Upper lobe of left lung (tissue), 6 donors: ENCODE results near the gene THUMPD2. TPM values are rescaled to one million over a fixed set of nuclear protein-coding genes. Genes with fewer than 3 reads are reported as not detected.

Experiments used
- ATAC-seq, 2 donors: fragments of 200-7000 bp; cut with Tn5 transposase; one replicate each; pipeline ENCODE4 v1.9.1; 2022; ENCODE audit warnings: mild to moderate bottlenecking in 2 of 2, moderate library complexity in 2 of 2; ENCODE audit not compliant: low FRiP score in 2 of 2
- DNase-seq, 2 donors: peaks; one replicate each; pipeline ENCODE4 v3.0.0-alpha.2; 2019 to 2020
- H3K27ac ChIP-seq, 4 donors: fragments of 200-600 bp; sonication (generic); one replicate each; pipeline ENCODE4 v1.5.1; 2016 to 2019
- H3K27me3 ChIP-seq, 4 donors: fragments of 200-600 bp; sonication (generic); one replicate each; pipeline ENCODE4 v1.5.1; 2017 to 2019
- H3K36me3 ChIP-seq, 4 donors: fragments of 200-600 bp; sonication (generic); one replicate each; pipeline ENCODE4 v1.5.1; 2016 to 2019
- H3K4me1 ChIP-seq, 4 donors: fragments of 200-600 bp; sonication (generic); one replicate each; pipeline ENCODE4 v1.5.1; 2018 to 2019
- H3K4me3 ChIP-seq, 4 donors: fragments of 200-600 bp; sonication (generic); one replicate each; pipeline ENCODE4 v1.5.1; 2017 to 2019; ENCODE audit warnings: mild to moderate bottlenecking in 2 of 4, moderate library complexity in 1 of 4
- H3K9me3 ChIP-seq, 4 donors: fragments of 200-600 bp; sonication (generic); one replicate each; pipeline ENCODE4 v1.5.1; 2018 to 2019
- CTCF ChIP-seq, 6 experiments: fragments of 450-650 bp in 4 of 6; fragments of 200-600 bp in 2 of 6; sonication (generic) in 2 of 6; IDR thresholded peaks; one replicate each; pipeline ENCODE4 v1.5.1; 2016 to 2019; ENCODE audit warnings: antibody characterized with exemption in 6 of 6
- EP300 ChIP-seq, 4 donors: sonication (generic); formaldehyde crosslinking; IDR thresholded peaks; one replicate each; pipeline ENCODE4 v1.5.1; 2017; ENCODE audit warnings: antibody characterized with exemption in 4 of 4, control low read depth in 2 of 4
- POLR2A ChIP-seq, 4 donors: fragments of 450-650 bp; IDR thresholded peaks; one replicate each; pipeline ENCODE4 v1.5.1; 2016 to 2017; ENCODE audit warnings: antibody characterized with exemption in 4 of 4, mild to moderate bottlenecking in 2 of 4
- POLR2AphosphoS5 ChIP-seq, 2 donors: sonication (generic); formaldehyde crosslinking; IDR thresholded peaks; one replicate each; pipeline ENCODE4 v1.5.1; 2017; ENCODE audit warnings: antibody characterized with exemption in 2 of 2
- WGBS, 2 donors: methylation state at CpG; one replicate each; pipeline ENCODE4 v1.1.5; 2017 to 2018; 5-methylcytosine and 5-hydroxymethylcytosine counted together
- total RNA-seq, 6 donors: library from RNA; depleted of rRNA in 4 of 6; stranded (reverse); fragments of >200 nt in 4 of 6; gene quantifications; one replicate each; pipeline versions ENCODE4 v1.1.0 to v1.2.1, GENCODE V29; 2016 to 2021
- donor health status: DM: no; HTN: no; CAD: no; lungs with moderate emphysema.
- donor health status: DM: no; HTN: yes; CAD: no; lungs with severe emphysema.

The THUMPD2 gene
- total RNA-seq, 6 donors from 2014 or later = 6.7 to 43.0 (median 10.9) TPM

DNA sequence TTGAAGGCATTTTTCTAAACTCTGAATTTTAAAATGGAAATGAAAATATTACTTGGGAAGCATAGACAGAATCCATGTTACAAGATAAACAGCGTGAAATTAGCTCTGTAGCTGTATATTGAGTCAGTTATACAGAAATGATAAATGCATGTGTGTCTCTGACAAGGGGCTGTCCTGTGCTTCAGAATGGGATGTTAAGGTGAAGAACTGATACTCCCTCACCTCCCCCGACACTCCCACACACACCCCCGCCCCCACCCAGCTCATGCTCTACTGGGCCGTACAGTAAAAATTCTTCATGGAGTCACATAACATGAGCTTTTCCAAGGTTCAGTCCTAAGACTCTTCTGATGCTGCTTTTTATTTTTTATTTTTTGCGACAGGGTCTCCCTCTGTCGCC is 869 bp upstream of the THUMPD2 start:
- no peak for DNase-seq
- H3K27me3 ChIP-seq = no peaks in the 10 kb centered on the region
- no peaks in the 10 kb centered on the region for H3K9me3 ChIP-seq
- no peaks in the 10 kb centered on the region for H3K36me3 ChIP-seq
- TF ChIP-seq EP300 (IDR thresholded peaks at IDR 0.05) (no peak), CTCF (IDR thresholded peaks at IDR 0.05) (no peak), POLR2AphosphoS5 (IDR thresholded peaks at IDR 0.05) (no peak), POLR2A (IDR thresholded peaks at IDR 0.05) (no peak)
- no peak for ATAC-seq
- H3K4me3 ChIP-seq = peak overlapping the region in 1 of 4 donors; percentile 83
- peak overlapping the region in 1 of 4 donors; percentile 81 for H3K27ac ChIP-seq
- H3K4me1 ChIP-seq = peaks cover 10 to 29% (median 18%) of the 10 kb centered on the region in 4 donors
- 88 to 91% methylated on average over 6 of the region's 6 CpGs for WGBS, 2 donors

DNA sequence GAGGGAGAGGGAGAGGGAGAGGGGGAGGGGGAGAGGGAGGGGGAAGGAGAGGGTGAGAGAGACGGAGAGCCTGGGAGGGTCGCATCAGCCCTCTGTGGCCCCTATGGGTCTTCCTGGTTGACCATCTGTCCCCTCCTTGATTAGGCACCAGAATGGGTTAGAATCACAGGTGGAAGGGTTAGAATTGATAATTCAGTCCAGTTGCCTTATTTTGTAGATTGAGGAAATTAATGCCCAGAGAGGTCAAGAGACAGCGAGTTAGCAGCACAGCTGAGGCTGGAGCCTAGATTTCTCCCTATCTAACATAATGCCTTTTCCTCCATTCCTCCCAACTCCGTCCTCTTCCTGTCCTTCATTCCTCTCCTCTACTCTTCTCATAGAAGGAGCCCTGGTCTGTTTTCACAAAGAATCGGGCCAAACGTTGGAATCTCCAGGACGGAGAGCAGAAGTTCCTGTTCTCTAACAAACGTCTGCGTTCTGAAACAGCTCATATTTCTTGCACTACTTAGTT is 338 bp upstream of the THUMPD2 start:
- Histone ChIP-seq H3K27ac (peak overlapping the region; percentile 81 to 95 (median 88)), H3K4me1 (peaks cover 13 to 32% (median 18%) of the 10 kb centered on the region in 4 donors), H3K4me3 (peak overlapping the region in 3 of 4 donors; percentile 77 to 95 (median 83)), H3K9me3 (no peaks in the 10 kb centered on the region), H3K27me3 (no peaks in the 10 kb centered on the region), H3K36me3 (no peaks in the 10 kb centered on the region)
- ATAC-seq = peak in 1 of 2 donors; percentile 4
- no peak for DNase-seq
- 20 to 26% methylated on average over 9 of the region's 9 CpGs for WGBS, 2 donors
- no peak for TF ChIP-seq EP300 (IDR thresholded peaks at IDR 0.05)
- no peak for TF ChIP-seq POLR2A (IDR thresholded peaks at IDR 0.05)
- no peak for TF ChIP-seq POLR2AphosphoS5 (IDR thresholded peaks at IDR 0.05)
- no peak for TF ChIP-seq CTCF (IDR thresholded peaks at IDR 0.05)

GRCh38 chr2:39778233-39778632 is 825 bp downstream of the THUMPD2 start:
- H3K27me3 ChIP-seq = no peaks in the 10 kb centered on the region
- peaks cover 13 to 32% (median 20%) of the 10 kb centered on the region in 4 donors for H3K4me1 ChIP-seq
- 3 to 6% methylated on average over 2 of the region's 2 CpGs for WGBS, 2 donors
- ATAC-seq (no peak), DNase-seq (no peak)
- TF ChIP-seq CTCF (IDR thresholded peaks at IDR 0.05) = no peak
- TF ChIP-seq EP300 (IDR thresholded peaks at IDR 0.05) = no peak
- peak overlapping the region; percentile 43 to 95 (median 80) for H3K4me3 ChIP-seq
- peak overlapping the region in 3 of 4 donors; percentile 81 to 95 (median 92) for H3K27ac ChIP-seq
- no peaks in the 10 kb centered on the region for H3K9me3 ChIP-seq
- no peaks in the 10 kb centered on the region for H3K36me3 ChIP-seq

- WGBS, 2 donors = 64 to 69% methylated on average over 1 of the region's 1 CpG
- TF ChIP-seq CTCF (IDR thresholded peaks at IDR 0.05) (no peak), POLR2A (IDR thresholded peaks at IDR 0.05) (no peak), POLR2AphosphoS5 (IDR thresholded peaks at IDR 0.05) (no peak), EP300 (IDR thresholded peaks at IDR 0.05) (no peak)
These were observed 6.3 kb downstream of the THUMPD2 start for GRCh38 chr2:39772812-39773152.

More at GRCh38 chr2:39772812-39773152, 6.3 kb downstream of the THUMPD2 start:
- Histone ChIP-seq H3K27ac (no peak overlapping the region), H3K9me3 (no peaks in the 10 kb centered on the region), H3K4me1 (peaks cover 8 to 31% (median 14%) of the 10 kb centered on the region in 4 donors), H3K4me3 (no peak overlapping the region), H3K27me3 (no peaks in the 10 kb centered on the region), H3K36me3 (peaks cover 0 to 20% (median 5%) of the 10 kb centered on the region in 4 donors)
- DNase-seq (no peak), ATAC-seq (no peak)
